WTC11 (cell line): ENCODE results near the gene ZBTB20.

Experiments used
- CREM ChIP-seq: sonication (generic); formaldehyde crosslinking; IDR thresholded peaks from 2 replicates; pipeline ENCODE4 v1.8.1; 2022; ENCODE audit warnings: mild to moderate bottlenecking, missing genetic modification reagents, moderate library complexity
- EMX1 ChIP-seq: fragments of 250-450 bp; sonication (Bioruptor Pico); IDR thresholded peaks from 2 replicates; pipeline ENCODE4 v1.8.0; 2021; ENCODE audit warnings: mild to moderate bottlenecking
- NR1H2 ChIP-seq: sonication (generic); formaldehyde crosslinking; IDR thresholded peaks from 2 replicates; pipeline ENCODE4 v1.9.0; 2021; ENCODE audit warnings: mild to moderate bottlenecking, moderate library complexity, missing genetic modification reagents
- TP53 ChIP-seq: sonication (generic); formaldehyde crosslinking; IDR thresholded peaks from 2 replicates; pipeline ENCODE4 v1.8.1; 2023; ENCODE audit warnings: mild to moderate bottlenecking, missing genetic modification reagents
- ZNF416 ChIP-seq: fragments of 250-450 bp; sonication (Bioruptor Pico); IDR thresholded peaks from 2 replicates; pipeline ENCODE4 v1.9.0; 2021; ENCODE audit warnings: mild to moderate bottlenecking, inconsistent platforms
- ZNF423 ChIP-seq: fragments of 250-450 bp; sonication (Bioruptor Pico); IDR thresholded peaks from 2 replicates; pipeline ENCODE4 v2.1.2; 2022; ENCODE audit warnings: mild to moderate bottlenecking, moderate library complexity
- TF ChIP-seq, protein P1 (sequence below): fragments of 200-600 bp; IDR thresholded peaks from 2 replicates; pipeline ENCODE4 v1.8.0; 2022; ENCODE audit warnings: antibody characterized with exemption
- TF ChIP-seq, protein P2 (sequence below): sonication (generic); formaldehyde crosslinking; IDR thresholded peaks from 2 replicates; pipeline ENCODE4 v1.8.1; 2022; ENCODE audit warnings: missing genetic modification reagents, borderline replicate concordance
- TF ChIP-seq, protein P3 (sequence below): sonication (generic); formaldehyde crosslinking; IDR thresholded peaks from 2 replicates; pipeline ENCODE4 v1.8.0; 2022; ENCODE audit warnings: mild to moderate bottlenecking, missing genetic modification reagents
- TF ChIP-seq, protein P4 (sequence below): sonication (generic); formaldehyde crosslinking; IDR thresholded peaks from 2 replicates; pipeline ENCODE4 v1.8.0; 2023; ENCODE audit warnings: missing genetic modification reagents
- TF ChIP-seq, protein P5 (sequence below): sonication (generic); formaldehyde crosslinking; IDR thresholded peaks from 2 replicates; pipeline ENCODE4 v1.8.0; 2022; ENCODE audit warnings: mild to moderate bottlenecking, missing genetic modification reagents

DNA sequence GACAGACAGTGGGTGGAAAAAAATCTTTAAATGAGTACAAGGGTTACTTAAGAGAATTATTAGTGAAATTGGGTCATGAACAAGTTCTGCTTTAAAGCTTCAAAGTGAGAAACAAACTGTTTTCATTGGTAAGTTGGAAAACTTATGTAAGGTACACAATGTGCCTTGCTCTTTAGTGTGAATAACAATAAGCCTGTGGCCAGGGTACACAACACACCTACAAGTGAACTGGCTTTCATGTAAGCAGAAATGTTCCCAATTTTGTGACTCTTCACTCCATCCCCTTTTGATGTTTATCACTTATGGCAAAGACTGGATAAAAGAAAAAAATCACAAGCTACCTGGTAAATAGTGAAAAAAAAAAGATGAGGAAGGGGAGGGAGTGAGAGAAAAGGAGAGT, 253.7 kb downstream of the ZBTB20 start:
- no peak for TF ChIP-seq CREM (CRISPR knock-in tag)
- TF ChIP-seq, protein P1, sequence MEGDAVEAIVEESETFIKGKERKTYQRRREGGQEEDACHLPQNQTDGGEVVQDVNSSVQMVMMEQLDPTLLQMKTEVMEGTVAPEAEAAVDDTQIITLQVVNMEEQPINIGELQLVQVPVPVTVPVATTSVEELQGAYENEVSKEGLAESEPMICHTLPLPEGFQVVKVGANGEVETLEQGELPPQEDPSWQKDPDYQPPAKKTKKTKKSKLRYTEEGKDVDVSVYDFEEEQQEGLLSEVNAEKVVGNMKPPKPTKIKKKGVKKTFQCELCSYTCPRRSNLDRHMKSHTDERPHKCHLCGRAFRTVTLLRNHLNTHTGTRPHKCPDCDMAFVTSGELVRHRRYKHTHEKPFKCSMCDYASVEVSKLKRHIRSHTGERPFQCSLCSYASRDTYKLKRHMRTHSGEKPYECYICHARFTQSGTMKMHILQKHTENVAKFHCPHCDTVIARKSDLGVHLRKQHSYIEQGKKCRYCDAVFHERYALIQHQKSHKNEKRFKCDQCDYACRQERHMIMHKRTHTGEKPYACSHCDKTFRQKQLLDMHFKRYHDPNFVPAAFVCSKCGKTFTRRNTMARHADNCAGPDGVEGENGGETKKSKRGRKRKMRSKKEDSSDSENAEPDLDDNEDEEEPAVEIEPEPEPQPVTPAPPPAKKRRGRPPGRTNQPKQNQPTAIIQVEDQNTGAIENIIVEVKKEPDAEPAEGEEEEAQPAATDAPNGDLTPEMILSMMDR, result no peak
- TF ChIP-seq TP53, result no peak
- TF ChIP-seq, protein P2, sequence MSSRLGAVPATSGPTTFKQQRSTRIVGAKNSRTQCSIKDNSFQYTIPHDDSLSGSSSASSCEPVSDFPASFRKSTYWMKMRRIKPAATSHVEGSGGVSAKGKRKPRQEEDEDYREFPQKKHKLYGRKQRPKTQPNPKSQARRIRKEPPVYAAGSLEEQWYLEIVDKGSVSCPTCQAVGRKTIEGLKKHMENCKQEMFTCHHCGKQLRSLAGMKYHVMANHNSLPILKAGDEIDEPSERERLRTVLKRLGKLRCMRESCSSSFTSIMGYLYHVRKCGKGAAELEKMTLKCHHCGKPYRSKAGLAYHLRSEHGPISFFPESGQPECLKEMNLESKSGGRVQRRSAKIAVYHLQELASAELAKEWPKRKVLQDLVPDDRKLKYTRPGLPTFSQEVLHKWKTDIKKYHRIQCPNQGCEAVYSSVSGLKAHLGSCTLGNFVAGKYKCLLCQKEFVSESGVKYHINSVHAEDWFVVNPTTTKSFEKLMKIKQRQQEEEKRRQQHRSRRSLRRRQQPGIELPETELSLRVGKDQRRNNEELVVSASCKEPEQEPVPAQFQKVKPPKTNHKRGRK (CRISPR knock-in tag), result no peak
- TF ChIP-seq, protein P3, sequence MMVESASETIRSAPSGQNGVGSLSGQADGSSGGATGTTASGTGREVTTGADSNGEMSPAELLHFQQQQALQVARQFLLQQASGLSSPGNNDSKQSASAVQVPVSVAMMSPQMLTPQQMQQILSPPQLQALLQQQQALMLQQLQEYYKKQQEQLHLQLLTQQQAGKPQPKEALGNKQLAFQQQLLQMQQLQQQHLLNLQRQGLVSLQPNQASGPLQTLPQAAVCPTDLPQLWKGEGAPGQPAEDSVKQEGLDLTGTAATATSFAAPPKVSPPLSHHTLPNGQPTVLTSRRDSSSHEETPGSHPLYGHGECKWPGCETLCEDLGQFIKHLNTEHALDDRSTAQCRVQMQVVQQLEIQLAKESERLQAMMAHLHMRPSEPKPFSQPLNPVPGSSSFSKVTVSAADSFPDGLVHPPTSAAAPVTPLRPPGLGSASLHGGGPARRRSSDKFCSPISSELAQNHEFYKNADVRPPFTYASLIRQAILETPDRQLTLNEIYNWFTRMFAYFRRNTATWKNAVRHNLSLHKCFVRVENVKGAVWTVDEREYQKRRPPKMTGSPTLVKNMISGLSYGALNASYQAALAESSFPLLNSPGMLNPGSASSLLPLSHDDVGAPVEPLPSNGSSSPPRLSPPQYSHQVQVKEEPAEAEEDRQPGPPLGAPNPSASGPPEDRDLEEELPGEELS (CRISPR knock-in tag), result no peak
- TF ChIP-seq NR1H2, result no peak
- TF ChIP-seq, protein P4, sequence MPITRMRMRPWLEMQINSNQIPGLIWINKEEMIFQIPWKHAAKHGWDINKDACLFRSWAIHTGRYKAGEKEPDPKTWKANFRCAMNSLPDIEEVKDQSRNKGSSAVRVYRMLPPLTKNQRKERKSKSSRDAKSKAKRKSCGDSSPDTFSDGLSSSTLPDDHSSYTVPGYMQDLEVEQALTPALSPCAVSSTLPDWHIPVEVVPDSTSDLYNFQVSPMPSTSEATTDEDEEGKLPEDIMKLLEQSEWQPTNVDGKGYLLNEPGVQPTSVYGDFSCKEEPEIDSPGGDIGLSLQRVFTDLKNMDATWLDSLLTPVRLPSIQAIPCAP (CRISPR knock-in tag), result no peak
- no peak for TF ChIP-seq EMX1 (CRISPR knock-in tag)
- no peak for TF ChIP-seq ZNF416
- no peak for TF ChIP-seq ZNF423 (CRISPR knock-in tag)
- TF ChIP-seq, protein P5, sequence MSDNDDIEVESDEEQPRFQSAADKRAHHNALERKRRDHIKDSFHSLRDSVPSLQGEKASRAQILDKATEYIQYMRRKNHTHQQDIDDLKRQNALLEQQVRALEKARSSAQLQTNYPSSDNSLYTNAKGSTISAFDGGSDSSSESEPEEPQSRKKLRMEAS (CRISPR knock-in tag), result no peak
